ENCODE results near the gene ALS2CL. TPM values are rescaled to one million over a fixed set of nuclear protein-coding genes. Genes with fewer than 3 reads are reported as not detected.

The ALS2CL gene
- total RNA-seq, 4 donors from 2014 or later = 13.0 to 20.1 (median 16.4) TPM

GRCh38 chr3:46668116-46668515, 25.4 kb downstream of the ALS2CL start:
- DNase-seq (ENCODE audit: low spot score in 2 of 2) = no peak
- Histone ChIP-seq H3K4me1 (peaks cover 0 to 16% (median 4%) of the 10 kb centered on the region in 4 donors), H3K27me3 (no peaks in the 10 kb centered on the region), H3K27ac (no peak overlapping the region), H3K4me3 (no peak overlapping the region), H3K36me3 (no peaks in the 10 kb centered on the region), H3K9me3 (no peaks in the 10 kb centered on the region)
- TF ChIP-seq EP300 (IDR thresholded peaks at IDR 0.05) = no peak
- TF ChIP-seq POLR2A (IDR thresholded peaks at IDR 0.05) = no peak
- TF ChIP-seq CTCF (IDR thresholded peaks at IDR 0.05) = no peak
- WGBS, 2 donors = 76 to 85% methylated on average over 8 of the region's 8 CpGs

GRCh38 chr3:46667657-46668056, 25.8 kb downstream of the ALS2CL start:
- WGBS, 2 donors = 95 to 96% methylated on average over 9 of the region's 9 CpGs
- Histone ChIP-seq H3K4me3 (no peak overlapping the region), H3K36me3 (no peaks in the 10 kb centered on the region)

GRCh38 chr3:46667061-46667621, 26.3 kb downstream of the ALS2CL start:
- no peak overlapping the region for H3K27ac ChIP-seq
- no peaks in the 10 kb centered on the region for H3K36me3 ChIP-seq
- no peaks in the 10 kb centered on the region for H3K9me3 ChIP-seq
- H3K4me1 ChIP-seq = peaks cover 0 to 26% (median 7%) of the 10 kb centered on the region in 4 donors
- no peak for DNase-seq (ENCODE audit: low spot score in 2 of 2)
- TF ChIP-seq CTCF (IDR thresholded peaks at IDR 0.05) (no peak), POLR2A (IDR thresholded peaks at IDR 0.05) (no peak), EP300 (IDR thresholded peaks at IDR 0.05) (no peak)
- 72 to 80% methylated on average over 8 of the region's 8 CpGs for WGBS, 2 donors
- H3K4me3 ChIP-seq = no peak overlapping the region
- H3K27me3 ChIP-seq = no peaks in the 10 kb centered on the region

More at GRCh38 chr3:46667657-46668056, 25.8 kb downstream of the ALS2CL start:
- Histone ChIP-seq H3K27me3 (no peaks in the 10 kb centered on the region), H3K4me1 (peaks cover 0 to 21% (median 6%) of the 10 kb centered on the region in 4 donors), H3K9me3 (no peaks in the 10 kb centered on the region), H3K27ac (no peak overlapping the region)
- TF ChIP-seq EP300 (IDR thresholded peaks at IDR 0.05) (no peak), POLR2A (IDR thresholded peaks at IDR 0.05) (no peak), CTCF (IDR thresholded peaks at IDR 0.05) (no peak)
- DNase-seq (ENCODE audit: low spot score in 2 of 2) = no peak

GRCh38 chr3:46666453-46666845, 27.0 kb downstream of the ALS2CL start:
- TF ChIP-seq POLR2A (IDR thresholded peaks at IDR 0.05) = no peak
- TF ChIP-seq CTCF (IDR thresholded peaks at IDR 0.05) = no peak
- TF ChIP-seq EP300 (IDR thresholded peaks at IDR 0.05) = no peak
- DNase-seq (ENCODE audit: low spot score in 2 of 2) = no peak
- Histone ChIP-seq H3K27me3 (no peaks in the 10 kb centered on the region), H3K36me3 (no peaks in the 10 kb centered on the region), H3K27ac (no peak overlapping the region), H3K4me3 (no peak overlapping the region), H3K4me1 (peaks cover 0 to 30% (median 7%) of the 10 kb centered on the region in 4 donors), H3K9me3 (no peaks in the 10 kb centered on the region)
- 66 to 70% methylated on average over 6 to 7 of the region's 7 CpGs for WGBS, 2 donors

GRCh38 chr3:46665763-46666452, 27.6 kb downstream of the ALS2CL start:
- no peaks in the 10 kb centered on the region for H3K9me3 ChIP-seq
- H3K36me3 ChIP-seq = no peaks in the 10 kb centered on the region
- DNase-seq (ENCODE audit: low spot score in 2 of 2) = no peak
- no peak overlapping the region for H3K4me3 ChIP-seq
- no peaks in the 10 kb centered on the region for H3K27me3 ChIP-seq
- H3K27ac ChIP-seq = no peak overlapping the region
- H3K4me1 ChIP-seq = peaks cover 0 to 30% (median 7%) of the 10 kb centered on the region in 4 donors
- TF ChIP-seq CTCF (IDR thresholded peaks at IDR 0.05) (no peak), EP300 (IDR thresholded peaks at IDR 0.05) (no peak), POLR2A (IDR thresholded peaks at IDR 0.05) (no peak)
- WGBS, 2 donors = 52 to 70% methylated on average over 9 of the region's 9 CpGs
